NT2/D1 (cell line): ENCODE measurements around the gene CAB39.

ENCODE experiments used
- DNase-seq: peaks from one replicate; pipeline ENCODE4 v3.0.0-alpha.2; 2011; ENCODE audit warnings: low read depth, low spot score
- H3K27me3 ChIP-seq: 2 replicates; pipeline ENCODE4 v1.6.0; 2011; ENCODE audit warnings: mild to moderate bottlenecking; ENCODE audit not compliant: insufficient read length, insufficient read depth
- H3K36me3 ChIP-seq: 2 replicates; pipeline ENCODE4 v1.6.1; 2011; ENCODE audit warnings: mild to moderate bottlenecking, low read length, mixed read lengths; ENCODE audit not compliant: insufficient read depth, insufficient read length
- H3K4me1 ChIP-seq: 2 replicates; pipeline ENCODE4 v1.5.1; 2011; ENCODE audit not compliant: insufficient read depth, insufficient read length
- H3K4me3 ChIP-seq: 2 replicates; pipeline ENCODE4 v1.5.1; 2011; ENCODE audit warnings: low read depth; ENCODE audit not compliant: insufficient read length
- H3K9ac ChIP-seq: 2 replicates; pipeline ENCODE4 v1.6.0; 2011; ENCODE audit warnings: low read depth; ENCODE audit not compliant: insufficient read length
- H3K9me3 ChIP-seq: 2 replicates; pipeline ENCODE4 v1.5.1; 2011; ENCODE audit warnings: mild to moderate bottlenecking, low read length; ENCODE audit not compliant: insufficient read depth
- SUZ12 ChIP-seq: IDR thresholded peaks from 2 replicates; pipeline ENCODE4 v1.6.1; 2011; ENCODE audit not compliant: insufficient read length, insufficient read depth; ENCODE audit errors: extremely low read depth
- YY1 ChIP-seq: IDR thresholded peaks from 2 replicates; pipeline ENCODE4 v1.6.1; 2011; ENCODE audit not compliant: insufficient read length, insufficient read depth
- ZNF274 ChIP-seq: IDR thresholded peaks from 2 replicates; pipeline ENCODE4 v1.6.1; 2011; ENCODE audit warnings: mild to moderate bottlenecking, low read depth, low read length

Gene CAB39

DNA sequence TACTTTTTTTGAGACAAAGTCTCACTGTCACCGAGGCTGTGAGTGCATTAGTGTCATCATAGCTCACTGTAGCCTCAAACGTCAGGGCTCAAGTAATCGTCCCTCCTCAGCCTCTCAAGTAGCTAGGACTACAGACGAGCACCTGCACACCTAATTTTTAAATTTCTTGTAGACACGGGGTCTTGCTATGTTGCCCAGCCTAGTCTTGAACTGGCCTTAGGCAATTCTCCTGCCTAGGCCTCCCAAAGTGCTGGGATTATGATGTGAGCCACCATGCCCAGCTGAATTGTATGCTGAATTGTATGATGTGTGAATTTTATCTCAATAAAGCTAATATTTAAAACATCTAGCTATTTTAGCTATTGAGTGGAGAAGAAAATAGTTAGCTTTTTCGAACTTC is 18.9 kb downstream of the CAB39 start:
- no peak for DNase-seq
- Histone ChIP-seq H3K36me3 (peaks cover 5% of the 10 kb centered on the region), H3K27me3 (no peaks in the 10 kb centered on the region), H3K9ac (no peak overlapping the region), H3K4me3 (no peak overlapping the region), H3K9me3 (no peaks in the 10 kb centered on the region), H3K4me1 (no peaks in the 10 kb centered on the region)
- TF ChIP-seq SUZ12 (no peak), ZNF274 (no peak), YY1 (no peak)

DNA sequence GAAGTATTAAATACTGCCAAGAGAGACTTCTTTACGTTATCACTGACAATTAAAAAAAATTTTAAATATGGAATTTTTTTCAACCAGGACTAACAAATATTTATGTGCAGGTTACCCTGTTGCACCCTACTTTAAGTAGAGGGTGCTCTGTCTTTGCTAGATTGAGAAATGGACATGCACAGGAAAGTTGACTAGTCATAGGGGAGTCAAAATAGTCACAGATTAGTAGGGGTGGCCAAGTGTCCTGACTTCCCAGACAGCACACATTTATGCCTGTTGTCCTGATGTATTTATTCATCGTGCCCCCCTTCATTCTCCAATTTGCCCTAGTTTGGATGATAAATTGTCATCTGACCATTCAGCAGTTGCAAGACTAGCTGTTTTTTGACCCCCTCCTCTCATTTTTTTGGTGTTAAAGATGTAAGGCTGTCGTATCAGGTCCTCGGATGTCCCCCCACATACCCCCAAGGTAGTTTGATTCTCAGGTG is 20.3 kb downstream of the CAB39 start:
- H3K36me3 ChIP-seq, result peaks cover 5% of the 10 kb centered on the region
- H3K9ac ChIP-seq, result no peak overlapping the region
- no peaks in the 10 kb centered on the region for H3K4me1 ChIP-seq
- H3K27me3 ChIP-seq, result no peaks in the 10 kb centered on the region
- DNase-seq, result no peak
- TF ChIP-seq YY1 (no peak), SUZ12 (no peak), ZNF274 (no peak)
- H3K4me3 ChIP-seq, result no peak overlapping the region
- H3K9me3 ChIP-seq, result no peaks in the 10 kb centered on the region

DNA sequence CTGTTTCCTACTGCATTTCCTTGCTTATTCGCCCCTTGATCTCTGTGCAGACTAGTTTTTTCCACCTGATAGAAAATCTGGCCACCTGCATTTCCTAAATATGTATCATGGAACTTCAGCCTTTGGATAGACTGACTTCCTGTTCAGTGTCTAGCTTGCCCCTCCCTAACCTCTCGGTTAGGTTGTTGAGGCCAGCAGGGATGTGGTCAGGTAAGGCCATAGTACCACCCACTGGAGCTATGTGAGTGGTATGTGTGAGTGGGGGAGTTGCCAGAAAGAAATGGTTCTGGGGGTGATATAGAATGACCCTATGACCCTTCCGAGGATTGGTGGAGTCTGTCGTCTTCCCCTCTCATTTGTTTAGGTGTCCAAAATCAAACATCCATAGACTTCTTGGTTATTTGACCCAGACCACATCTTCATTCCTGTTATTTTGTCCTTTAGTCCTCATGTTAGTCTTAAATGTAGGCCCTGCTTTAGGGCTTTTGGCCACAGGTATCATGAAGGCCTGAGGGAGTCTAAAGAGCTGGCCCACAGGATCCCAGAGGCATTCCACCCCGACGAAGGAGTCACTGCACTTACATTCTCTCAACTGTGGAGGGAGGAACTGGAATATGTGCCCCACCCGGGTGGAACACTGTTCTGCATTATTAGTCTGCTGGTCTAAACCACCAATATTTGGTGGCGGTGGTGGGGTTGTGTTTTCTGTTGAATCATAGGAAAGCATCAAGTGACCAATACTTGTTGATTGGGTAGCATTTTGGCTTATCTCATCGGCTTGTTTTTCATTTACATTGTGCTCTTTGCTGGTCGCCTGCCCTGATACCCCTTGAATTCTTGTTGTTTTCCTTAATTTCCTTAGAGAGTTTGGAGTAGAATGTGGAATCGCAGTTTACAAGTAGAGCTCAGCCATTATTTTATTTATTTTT is 21.9 kb downstream of the CAB39 start:
- no peaks in the 10 kb centered on the region for H3K4me1 ChIP-seq
- no peaks in the 10 kb centered on the region for H3K27me3 ChIP-seq
- H3K4me3 ChIP-seq, result no peak overlapping the region
- H3K36me3 ChIP-seq, result peaks cover 5% of the 10 kb centered on the region
- no peak for DNase-seq
- TF ChIP-seq SUZ12 (no peak), YY1 (no peak), ZNF274 (no peak)
- H3K9ac ChIP-seq, result no peak overlapping the region
- no peaks in the 10 kb centered on the region for H3K9me3 ChIP-seq

DNA sequence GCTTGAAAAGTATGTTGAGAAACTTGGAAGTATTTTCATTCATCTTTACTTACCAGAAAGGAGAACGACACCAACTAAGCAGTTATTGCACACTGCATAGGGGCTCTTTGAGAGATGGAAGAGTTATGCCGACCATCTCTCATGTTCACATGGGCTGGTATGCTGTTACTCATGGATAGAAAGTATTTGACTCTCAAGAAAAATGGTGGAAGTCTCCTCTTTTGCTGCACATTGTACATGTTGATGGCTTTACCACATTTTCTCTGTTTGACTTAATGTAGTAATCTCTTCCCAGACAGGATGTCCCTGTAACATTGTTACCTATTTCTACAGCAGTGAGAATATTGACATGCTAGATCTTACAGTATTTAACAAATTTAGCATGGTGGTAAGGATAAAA is 23.2 kb downstream of the CAB39 start:
- no peak for TF ChIP-seq SUZ12
- TF ChIP-seq YY1, result no peak
- TF ChIP-seq ZNF274, result no peak
- H3K4me3 ChIP-seq, result no peak overlapping the region
- DNase-seq, result no peak
- H3K9ac ChIP-seq, result no peak overlapping the region
- no peaks in the 10 kb centered on the region for H3K4me1 ChIP-seq
- H3K36me3 ChIP-seq, result peaks cover 17% of the 10 kb centered on the region
- H3K9me3 ChIP-seq, result no peaks in the 10 kb centered on the region
- H3K27me3 ChIP-seq, result no peaks in the 10 kb centered on the region

DNA sequence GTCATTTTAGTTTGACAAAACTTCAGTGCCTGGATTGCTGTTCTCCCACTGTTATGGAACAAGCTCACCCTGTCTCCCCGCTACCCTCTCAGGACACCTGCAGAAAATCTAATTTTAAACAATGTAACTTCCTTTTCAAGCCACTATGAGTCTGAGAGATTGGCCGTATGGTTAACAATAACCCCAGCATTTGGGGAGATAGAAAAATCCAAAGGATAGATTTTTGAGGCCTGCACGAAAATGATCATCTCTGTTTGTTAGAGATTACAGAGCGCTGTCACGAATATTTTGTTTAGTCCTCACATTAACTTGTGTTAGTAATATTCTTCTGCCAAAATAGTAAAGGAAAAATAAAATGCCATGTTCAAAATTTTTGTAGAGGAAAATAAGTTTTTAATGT is 24.7 kb downstream of the CAB39 start:
- Histone ChIP-seq H3K9me3 (no peaks in the 10 kb centered on the region), H3K9ac (no peak overlapping the region), H3K36me3 (peaks cover 23% of the 10 kb centered on the region), H3K27me3 (no peaks in the 10 kb centered on the region), H3K4me3 (no peak overlapping the region), H3K4me1 (no peaks in the 10 kb centered on the region)
- DNase-seq, result no peak
- TF ChIP-seq YY1 (no peak), SUZ12 (no peak), ZNF274 (no peak)

DNA sequence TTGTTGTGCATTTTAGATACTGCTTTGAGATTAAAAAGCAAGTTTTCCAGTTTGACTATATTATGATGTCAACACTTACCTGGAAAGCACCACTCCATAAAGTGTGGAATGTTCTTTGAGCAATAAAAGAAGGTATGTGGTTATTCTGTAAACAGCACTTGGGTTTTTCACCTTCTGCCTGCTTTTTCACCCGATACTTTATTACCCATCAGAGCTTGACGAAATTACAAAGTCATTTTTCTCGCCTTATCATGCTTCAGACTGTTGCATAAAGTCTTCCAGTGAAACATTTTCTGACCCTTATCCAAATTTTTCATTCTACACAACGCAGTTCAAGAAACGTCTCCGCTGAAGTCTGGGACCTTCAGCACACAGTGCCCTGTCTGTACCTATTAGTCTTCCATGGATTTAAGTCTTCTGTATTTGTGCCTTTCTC is 25.2 kb downstream of the CAB39 start:
- Histone ChIP-seq H3K9me3 (no peaks in the 10 kb centered on the region), H3K9ac (no peak overlapping the region), H3K36me3 (peaks cover 23% of the 10 kb centered on the region), H3K27me3 (no peaks in the 10 kb centered on the region), H3K4me1 (no peaks in the 10 kb centered on the region), H3K4me3 (no peak overlapping the region)
- TF ChIP-seq YY1 (no peak), SUZ12 (no peak), ZNF274 (no peak)
- DNase-seq, result no peak

DNA sequence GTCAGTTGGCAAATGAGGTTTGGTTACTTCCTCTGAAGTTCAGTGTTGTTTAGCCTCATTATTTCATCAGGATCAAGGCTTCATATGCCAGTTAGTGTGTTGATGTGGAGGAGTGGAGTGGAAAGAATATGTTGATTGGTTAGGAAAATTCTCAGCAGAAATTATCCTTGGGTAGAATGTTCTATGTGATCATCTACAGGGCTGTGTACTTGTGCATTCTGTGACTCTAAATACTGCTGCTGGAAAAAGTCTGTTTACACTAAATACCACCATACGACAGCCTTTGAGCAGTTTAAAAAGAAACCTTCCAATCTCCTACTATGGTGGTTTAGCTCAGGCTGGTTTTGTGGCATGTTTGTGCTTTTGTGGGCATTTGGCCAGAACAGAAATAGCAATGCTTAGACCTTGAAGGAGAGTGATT is 25.8 kb downstream of the CAB39 start:
- H3K4me3 ChIP-seq, result no peak overlapping the region
- peaks cover 23% of the 10 kb centered on the region for H3K36me3 ChIP-seq
- no peak overlapping the region for H3K9ac ChIP-seq
- TF ChIP-seq SUZ12, result no peak
- TF ChIP-seq ZNF274, result no peak
- TF ChIP-seq YY1, result no peak
- H3K9me3 ChIP-seq, result no peaks in the 10 kb centered on the region
- no peaks in the 10 kb centered on the region for H3K4me1 ChIP-seq
- H3K27me3 ChIP-seq, result no peaks in the 10 kb centered on the region
- no peak for DNase-seq
